HL-60 (cell line): ENCODE results near the gene ATP6V1F.

Source experiments
- DNase-seq, 2 experiments: peaks; one replicate each; pipeline ENCODE4 v3.0.0-alpha.2; 2010 to 2020; ENCODE audit warnings: low read depth in 1 of 2, low spot score in 1 of 2
- H3K27ac ChIP-seq: fragments of 250-450 bp; sonication (Bioruptor Pico); replicated peaks from 2 replicates; pipeline ENCODE4 v1.5.1; 2020; ENCODE audit warnings: mild to moderate bottlenecking, moderate library complexity
- H3K27me3 ChIP-seq: fragments of 250-450 bp; sonication (Bioruptor Pico); 2 replicates; pipeline ENCODE4 v1.5.1; 2021; ENCODE audit warnings: mild to moderate bottlenecking, moderate library complexity; ENCODE audit not compliant: insufficient read depth, poor library complexity, severe bottlenecking
- H3K4me3 ChIP-seq: replicated peaks from 2 replicates; pipeline ENCODE4 v1.5.1; 2011; ENCODE audit warnings: mild to moderate bottlenecking, control low read depth, low read length; ENCODE audit not compliant: insufficient read depth
- GABPA ChIP-seq: IDR thresholded peaks from 2 replicates; pipeline ENCODE4 v1.6.1; 2012; ENCODE audit warnings: low read depth
- POLR2AphosphoS5 ChIP-seq: IDR thresholded peaks from 2 replicates; pipeline ENCODE4 v1.6.1; 2012; ENCODE audit warnings: low read depth
- REST ChIP-seq: IDR thresholded peaks from 2 replicates; pipeline ENCODE4 v1.6.1; 2012; ENCODE audit warnings: low read depth; ENCODE audit not compliant: insufficient replicate concordance
- SPI1 ChIP-seq: IDR thresholded peaks from 2 replicates; pipeline ENCODE4 v1.6.1; 2012; ENCODE audit warnings: low read depth, mild to moderate bottlenecking, borderline replicate concordance
- TF ChIP-seq, protein P1 (sequence below): IDR thresholded peaks from one replicate; pipeline ENCODE4 v1.5.1; 2011; ENCODE audit warnings: low read length, control low read depth, inconsistent platforms; ENCODE audit not compliant: insufficient read depth

The ATP6V1F gene

DNA sequence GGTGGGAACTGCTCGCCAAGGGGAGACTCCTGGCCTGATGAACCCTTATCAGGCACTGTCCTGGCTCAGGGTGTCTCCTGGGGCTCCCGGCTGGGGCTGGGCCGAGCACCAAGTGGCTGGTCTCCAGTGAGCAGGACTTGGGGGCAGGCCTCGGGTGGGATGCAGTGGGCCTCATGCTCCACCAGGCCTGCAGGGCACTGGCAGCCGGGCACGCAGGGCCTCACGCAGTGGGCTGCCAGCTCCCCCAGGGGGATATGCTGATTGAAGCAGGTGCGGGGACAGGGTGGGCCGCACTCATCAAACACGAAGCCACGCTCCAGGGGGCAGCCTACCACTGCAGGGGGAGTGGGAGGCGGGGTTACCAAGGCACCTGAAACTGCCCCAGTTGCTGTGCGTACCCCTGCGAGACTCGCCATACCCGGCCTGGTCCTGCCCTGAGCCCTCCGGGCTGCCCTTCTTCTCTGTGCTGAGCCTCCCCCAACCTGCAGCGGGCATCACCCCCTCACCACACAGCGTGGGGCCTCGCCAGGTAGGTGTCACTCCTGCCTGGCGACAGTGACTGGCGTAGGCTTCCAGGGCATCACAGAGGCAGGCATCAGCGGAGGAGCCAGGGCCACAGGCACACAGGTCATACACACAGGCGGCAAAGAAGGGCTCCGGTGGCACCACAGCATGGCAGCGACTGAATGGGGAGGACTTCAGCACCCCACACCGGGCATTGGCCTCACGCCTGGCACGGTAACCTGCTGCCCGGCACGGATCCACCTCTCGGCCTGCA is 14.5 kb downstream of the ATP6V1F start:
- Histone ChIP-seq H3K27me3 (no peaks in the 10 kb centered on the region), H3K4me3 (no peak overlapping the region), H3K27ac (no peak overlapping the region)
- TF ChIP-seq GABPA (no peak), POLR2AphosphoS5 (no peak), SPI1 (no peak), REST (no peak)
- TF ChIP-seq, protein P1, sequence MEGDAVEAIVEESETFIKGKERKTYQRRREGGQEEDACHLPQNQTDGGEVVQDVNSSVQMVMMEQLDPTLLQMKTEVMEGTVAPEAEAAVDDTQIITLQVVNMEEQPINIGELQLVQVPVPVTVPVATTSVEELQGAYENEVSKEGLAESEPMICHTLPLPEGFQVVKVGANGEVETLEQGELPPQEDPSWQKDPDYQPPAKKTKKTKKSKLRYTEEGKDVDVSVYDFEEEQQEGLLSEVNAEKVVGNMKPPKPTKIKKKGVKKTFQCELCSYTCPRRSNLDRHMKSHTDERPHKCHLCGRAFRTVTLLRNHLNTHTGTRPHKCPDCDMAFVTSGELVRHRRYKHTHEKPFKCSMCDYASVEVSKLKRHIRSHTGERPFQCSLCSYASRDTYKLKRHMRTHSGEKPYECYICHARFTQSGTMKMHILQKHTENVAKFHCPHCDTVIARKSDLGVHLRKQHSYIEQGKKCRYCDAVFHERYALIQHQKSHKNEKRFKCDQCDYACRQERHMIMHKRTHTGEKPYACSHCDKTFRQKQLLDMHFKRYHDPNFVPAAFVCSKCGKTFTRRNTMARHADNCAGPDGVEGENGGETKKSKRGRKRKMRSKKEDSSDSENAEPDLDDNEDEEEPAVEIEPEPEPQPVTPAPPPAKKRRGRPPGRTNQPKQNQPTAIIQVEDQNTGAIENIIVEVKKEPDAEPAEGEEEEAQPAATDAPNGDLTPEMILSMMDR, result no peak
- DNase-seq, result no peak

DNA sequence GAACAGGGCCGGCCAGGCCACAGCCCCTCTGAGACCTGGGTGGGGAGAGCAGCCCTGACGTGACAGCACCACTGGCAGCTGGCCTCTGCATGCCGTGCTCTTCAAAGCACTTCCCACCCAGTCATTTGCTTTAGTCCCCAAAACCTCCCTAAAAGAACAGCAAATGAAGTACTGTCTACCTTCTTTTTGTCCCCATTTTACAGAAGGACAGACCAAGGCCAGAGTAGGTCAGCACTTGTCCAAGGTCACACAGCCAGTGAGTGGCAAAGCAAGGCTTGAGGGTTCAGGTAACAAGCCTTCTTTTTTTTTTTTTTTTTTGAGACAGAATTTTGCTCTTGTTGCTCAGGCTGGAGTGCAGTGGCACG is 15.1 kb downstream of the ATP6V1F start:
- H3K27ac ChIP-seq, result no peak overlapping the region

DNA sequence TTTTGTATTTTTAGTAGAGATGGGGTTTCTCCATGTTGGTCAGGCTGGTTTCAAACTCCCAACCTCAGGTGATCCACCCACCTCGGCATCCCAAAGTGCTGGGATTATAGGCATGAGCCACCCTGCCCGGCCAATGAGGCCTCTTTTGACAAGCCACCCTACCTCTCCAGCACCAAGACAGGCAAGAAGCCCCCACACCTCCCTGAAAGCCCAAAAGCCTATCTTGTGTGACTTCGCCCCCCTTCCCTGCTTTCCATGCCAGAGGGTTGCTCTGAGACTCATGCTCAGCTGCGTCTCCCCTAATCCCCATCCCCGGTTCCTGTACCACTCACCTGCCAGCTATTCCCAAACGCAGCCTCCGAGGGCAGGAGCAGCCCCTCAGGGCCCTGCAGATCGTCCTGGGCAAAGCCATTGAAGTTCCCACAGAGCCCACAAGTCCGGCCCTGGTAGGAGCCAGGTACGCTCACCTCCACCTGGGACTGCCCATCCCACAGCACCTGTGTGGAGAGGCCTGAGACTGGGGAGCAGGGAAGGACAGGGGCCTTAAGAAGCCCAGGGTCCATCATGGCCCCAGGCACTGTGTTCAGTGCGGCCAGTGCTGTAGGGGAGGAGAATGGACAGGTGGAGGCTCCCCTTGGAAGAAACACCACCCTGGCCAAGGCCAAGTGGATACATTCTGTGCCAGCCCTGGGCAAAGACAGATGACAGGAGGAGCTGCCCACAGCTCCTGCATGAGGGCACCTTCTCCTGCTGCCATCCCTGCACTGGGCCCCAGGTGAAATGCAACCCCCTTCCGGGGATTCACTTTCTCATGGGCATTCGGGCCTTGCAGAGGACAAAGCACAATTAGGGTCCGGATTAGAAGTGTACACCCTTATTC is 15.8 kb downstream of the ATP6V1F start:
- H3K27ac ChIP-seq, result no peak overlapping the region
- H3K4me3 ChIP-seq, result no peak overlapping the region
- no peaks in the 10 kb centered on the region for H3K27me3 ChIP-seq
- no peak for TF ChIP-seq POLR2AphosphoS5
- DNase-seq, result no peak

More for the DNA sequence above, 15.1 kb downstream of the ATP6V1F start:
- Histone ChIP-seq H3K27me3 (no peaks in the 10 kb centered on the region), H3K4me3 (no peak overlapping the region)
- TF ChIP-seq SPI1, result no peak
- DNase-seq, result no peak

GRCh38 chr7:128879461-128879938 is 16.8 kb downstream of the ATP6V1F start:
- no peak overlapping the region for H3K4me3 ChIP-seq
- no peak for TF ChIP-seq SPI1
- no peak for TF ChIP-seq REST
- TF ChIP-seq GABPA, result no peak
- TF ChIP-seq, protein P1, result no peak
- TF ChIP-seq POLR2AphosphoS5, result no peak
- H3K27ac ChIP-seq, result no peak overlapping the region
- H3K27me3 ChIP-seq, result no peaks in the 10 kb centered on the region
- DNase-seq, result no peak
